Uterus (tissue), 2 donors: ENCODE results near the gene SPTAN1.

Experiments used
- CTCF ChIP-seq, 4 experiments: fragments of 200-600 bp in 2 of 4; fragments of 450-650 bp in 2 of 4; sonication (generic) in 2 of 4; IDR thresholded peaks; one replicate each; pipeline ENCODE4 v1.5.1; 2016 to 2019; ENCODE audit warnings: antibody characterized with exemption in 4 of 4, mild to moderate bottlenecking in 2 of 4, moderate library complexity in 1 of 4
- POLR2A ChIP-seq, 2 donors: fragments of 450-650 bp; IDR thresholded peaks; one replicate each; pipeline ENCODE4 v1.6.1; 2016; ENCODE audit warnings: antibody characterized with exemption in 2 of 2, mild to moderate bottlenecking in 1 of 2, moderate library complexity in 1 of 2

- no peak for TF ChIP-seq POLR2A (IDR thresholded peaks at IDR 0.05)
- no peak for TF ChIP-seq CTCF (IDR thresholded peaks at IDR 0.05)
Observed at GRCh38 chr9:128632486-128632885, 80.1 kb downstream of the SPTAN1 start.
